CD4-positive, alpha-beta T cell treated with Interleukin-4 for 1 hour (primary cell): ENCODE data around the gene TBX4.
"Not testable (repeated sequence)": the region's sequence is repeated elsewhere in the genome, so short reads cannot be mapped to it uniquely, and the experiment has no call there.

ENCODE experiments used
- DNase-seq, 2 donors: peaks; one replicate each; pipeline ENCODE4 v3.0.0-alpha.2; 2020 to 2022

The TBX4 gene

DNA sequence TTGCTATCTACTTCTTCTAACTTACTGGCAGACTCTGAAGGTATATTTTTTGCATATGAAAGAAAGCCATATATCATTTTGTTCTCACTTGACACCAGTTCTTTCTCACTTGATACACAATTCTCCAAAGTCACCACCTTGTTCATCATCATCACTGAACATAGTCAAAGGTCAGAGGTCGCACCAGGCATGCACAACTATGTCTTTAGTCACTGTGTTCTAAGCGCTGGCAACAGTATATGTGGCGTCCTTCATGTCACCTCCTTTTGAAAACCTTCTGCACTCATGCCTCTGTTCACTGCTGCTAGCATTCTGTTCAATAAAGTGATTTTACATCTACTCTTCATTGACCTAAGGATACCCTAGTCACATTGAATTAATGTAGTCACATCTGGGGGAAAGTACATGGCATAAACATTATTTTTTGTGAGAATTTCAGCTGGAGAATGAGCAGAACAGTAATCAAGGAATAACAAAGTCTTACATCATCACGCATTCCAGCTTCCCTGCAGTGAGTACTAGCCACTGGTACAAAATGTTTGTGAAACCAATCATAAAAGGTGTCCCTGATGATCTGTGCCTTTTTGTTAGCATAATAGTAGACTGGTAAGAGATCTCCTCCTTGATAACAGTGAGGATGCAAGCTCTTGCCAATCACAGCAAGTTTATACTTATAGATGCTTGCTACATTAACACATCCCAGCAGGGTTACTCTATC is 20.5 kb upstream of the TBX4 start:
- DNase-seq = no peak

DNA sequence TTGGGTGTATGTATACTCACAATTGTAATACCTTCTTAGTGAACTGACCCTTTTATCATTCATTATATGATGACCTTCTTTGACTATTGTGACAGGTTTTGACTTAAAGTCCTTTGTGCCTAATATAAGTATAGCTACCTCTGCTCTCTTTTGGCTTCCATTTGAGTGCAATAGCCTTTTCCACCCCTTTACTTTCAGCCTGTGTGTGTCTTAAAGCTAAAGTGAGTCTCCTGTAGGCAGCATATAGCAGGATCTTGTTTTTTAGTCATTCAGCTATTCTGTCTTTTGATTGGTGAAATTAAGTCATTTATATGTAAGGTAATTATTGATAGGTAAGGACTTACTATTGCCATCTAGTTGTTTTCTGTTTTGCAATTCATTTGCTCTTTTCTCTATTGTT is 15.9 kb upstream of the TBX4 start:
- DNase-seq = no peak

DNA sequence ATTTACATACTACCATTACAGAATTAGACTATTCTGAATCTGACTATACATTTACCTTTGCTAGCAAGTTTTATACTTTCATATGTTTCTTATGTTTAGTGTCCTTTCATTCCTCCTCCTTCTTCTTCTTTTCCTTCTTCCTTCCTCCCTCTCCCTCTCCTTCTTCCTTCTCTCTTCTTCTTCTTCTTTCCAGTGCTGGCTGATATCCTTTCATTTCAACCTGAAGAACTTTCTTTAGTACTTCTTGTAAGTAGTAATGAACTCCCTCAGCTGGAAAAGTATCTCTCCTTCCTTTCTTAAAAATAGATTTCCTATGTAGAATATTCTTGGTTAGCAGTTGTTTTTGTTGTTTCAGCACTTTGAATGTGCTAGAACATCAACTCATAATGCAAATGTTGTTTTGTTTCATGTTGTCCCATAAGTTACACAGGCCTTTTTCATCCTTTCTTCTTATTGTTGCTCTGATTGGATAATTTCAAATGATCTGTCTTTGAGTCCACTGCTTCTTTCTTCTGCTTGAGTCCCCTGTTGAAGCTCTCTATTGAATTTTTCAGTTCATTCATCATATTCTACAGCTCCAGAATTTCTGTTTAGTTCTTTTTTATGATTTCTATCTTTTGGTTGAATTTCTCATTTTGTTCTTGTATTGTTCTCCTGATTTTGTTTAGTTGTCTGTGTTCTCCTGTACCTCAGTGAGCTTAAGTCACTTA is 15.1 kb upstream of the TBX4 start:
- no peak for DNase-seq

DNA sequence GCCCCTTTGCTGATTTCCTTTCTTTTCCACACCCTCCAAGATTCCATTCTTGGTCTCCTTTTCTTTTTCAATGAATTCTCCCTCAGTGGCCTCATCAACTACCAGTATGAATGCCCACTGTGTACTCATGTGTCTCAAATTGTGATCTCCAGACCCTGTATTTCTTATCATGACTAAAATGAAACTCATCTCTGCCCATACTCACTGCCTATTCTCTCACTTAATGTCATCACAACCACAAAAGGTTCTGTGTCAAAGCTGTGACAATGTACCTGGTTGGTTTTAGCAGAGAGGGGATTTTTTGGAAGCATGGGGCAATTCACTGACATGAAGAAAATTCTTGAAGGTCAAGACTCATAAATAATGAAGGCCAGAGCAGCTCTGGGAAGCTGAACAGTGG is 11.5 kb upstream of the TBX4 start:
- DNase-seq = no peak

DNA sequence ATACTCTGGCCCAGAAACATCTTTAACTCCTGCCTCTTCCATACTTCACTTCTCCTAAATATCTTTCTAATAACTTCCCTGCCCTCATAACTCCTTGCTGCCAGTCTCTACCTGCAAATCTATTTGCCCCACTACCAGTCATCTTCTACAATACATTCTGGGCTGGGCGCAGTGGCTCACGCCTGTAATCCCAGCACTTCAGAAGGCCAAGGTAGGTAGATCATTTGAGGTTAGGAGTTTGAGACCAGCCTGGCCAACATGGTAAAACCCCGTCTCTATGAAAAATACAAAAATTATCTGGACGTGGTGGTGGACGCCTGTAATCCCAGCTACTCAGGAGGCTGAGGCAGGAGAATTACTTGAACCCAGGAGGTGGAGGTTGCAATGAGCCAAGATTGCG is 10.7 kb upstream of the TBX4 start:
- not testable (repeated sequence) for DNase-seq

DNA sequence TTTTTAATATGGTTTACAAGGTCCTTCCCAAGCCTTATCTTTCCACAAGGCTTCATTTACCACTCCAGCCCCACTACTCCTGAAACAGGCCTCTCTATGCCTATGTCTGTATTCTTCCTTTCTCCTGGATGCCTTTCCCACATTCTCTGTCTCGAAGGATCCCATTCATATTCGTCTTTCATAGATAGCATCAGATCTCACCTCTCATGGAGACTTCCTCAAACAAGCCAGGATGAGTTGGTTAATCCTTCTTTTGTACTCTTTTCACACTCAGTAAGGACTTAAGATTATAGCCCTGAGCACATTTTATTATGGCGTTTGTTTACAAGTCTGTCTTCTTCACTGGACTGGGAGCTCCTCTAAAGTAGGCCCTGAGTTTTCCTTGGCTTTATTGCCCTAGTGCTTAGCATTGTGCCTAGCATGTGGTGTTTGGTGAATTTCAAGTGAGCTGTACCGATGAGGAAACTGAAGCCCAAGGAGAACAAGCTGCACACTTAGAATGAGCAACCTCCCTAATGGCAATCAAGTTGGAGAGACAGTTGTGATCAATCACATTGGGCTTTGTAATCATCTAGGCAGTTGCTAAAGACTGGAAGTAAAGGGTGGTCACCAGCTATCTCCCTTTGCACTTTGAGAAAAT is 10.0 kb upstream of the TBX4 start:
- no peak for DNase-seq

DNA sequence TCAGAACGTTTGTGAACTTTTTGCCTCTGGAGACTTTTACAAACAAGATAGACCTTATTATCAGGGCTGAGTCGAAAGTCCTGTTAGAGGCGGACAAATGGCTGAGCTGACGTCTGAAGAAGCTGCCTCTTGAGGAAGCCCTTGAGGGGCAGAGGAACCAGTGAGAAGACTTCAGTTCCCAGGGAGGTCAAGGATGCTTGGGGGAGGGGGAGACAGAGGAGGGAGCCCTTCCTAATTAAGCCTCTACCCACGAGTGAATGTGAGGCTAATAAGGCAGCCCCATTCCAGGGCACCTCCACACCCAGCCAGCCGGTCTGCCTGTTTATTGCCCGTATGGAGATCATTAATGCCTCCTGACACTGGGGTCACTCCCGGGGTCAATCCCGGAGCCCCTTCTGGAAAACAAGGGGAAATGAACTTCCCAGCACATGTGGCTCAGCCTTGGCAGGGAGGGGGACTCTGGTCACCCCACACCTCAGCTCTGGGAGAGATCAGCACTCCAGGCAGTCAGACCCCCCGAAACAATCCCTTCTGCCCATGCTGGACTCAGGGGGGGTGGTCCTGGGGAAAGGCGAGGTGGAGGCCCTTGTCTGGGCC is 9.2 kb upstream of the TBX4 start:
- no peak for DNase-seq

DNA sequence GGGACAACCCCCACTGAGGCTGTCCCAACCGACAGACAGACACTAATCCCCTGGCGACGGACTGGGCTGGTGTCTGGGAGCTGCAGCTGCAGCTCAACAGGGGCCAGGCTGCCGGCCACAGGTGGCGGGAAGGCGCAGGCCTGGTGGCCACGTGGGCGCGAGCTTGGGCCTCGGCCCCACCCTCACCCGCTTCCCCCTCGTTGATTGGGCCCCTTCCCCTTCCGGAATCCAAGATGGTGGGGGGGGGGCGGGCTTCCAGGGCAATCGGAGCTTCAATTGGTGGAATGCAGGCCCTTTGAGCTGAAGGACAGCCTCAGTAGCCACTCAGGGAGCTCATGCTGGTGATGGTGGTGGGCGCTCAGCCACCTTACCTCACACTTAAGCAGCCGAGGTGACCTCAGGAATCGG is 8.7 kb upstream of the TBX4 start:
- DNase-seq = no peak

DNA sequence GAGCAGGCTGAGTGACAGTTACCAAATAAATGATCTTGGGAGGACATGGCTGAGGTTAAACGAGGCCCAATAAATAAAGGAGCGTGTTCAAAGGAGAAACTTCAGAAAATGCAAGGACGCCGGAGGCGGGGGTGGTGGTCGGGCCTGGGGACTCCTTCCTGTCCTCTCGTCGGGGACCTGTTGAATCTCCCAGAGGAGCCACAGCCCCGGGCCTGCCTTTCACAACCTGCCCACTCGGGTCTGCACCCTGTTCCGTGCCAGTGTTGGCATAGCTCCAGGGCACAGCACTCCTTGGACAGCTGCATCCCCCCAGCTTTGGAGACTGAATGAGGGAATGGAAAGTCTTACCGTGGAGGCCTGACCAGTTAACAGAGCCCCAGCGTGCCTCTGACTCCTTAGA is 8.1 kb upstream of the TBX4 start:
- DNase-seq = no peak

DNA sequence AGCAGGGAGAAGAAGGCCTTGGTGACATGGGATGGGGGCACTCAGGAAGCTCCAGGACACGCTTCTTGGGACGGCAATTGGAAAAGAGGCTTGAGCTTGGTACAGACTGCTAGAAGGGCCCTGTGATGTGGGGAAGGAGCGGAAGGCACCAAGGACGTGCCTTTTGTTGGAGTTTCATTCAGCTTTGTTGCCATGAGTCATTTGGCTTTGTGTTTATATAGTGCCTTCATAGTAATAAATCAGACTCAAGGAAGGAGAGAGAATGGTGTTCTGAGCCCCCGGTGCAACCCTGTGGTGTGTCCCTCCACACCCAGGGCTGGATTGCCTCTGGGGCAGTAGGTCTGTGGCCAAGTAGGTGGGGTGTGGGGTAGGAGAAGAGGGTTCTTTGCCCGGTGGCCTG is 7.4 kb upstream of the TBX4 start:
- no peak for DNase-seq

DNA sequence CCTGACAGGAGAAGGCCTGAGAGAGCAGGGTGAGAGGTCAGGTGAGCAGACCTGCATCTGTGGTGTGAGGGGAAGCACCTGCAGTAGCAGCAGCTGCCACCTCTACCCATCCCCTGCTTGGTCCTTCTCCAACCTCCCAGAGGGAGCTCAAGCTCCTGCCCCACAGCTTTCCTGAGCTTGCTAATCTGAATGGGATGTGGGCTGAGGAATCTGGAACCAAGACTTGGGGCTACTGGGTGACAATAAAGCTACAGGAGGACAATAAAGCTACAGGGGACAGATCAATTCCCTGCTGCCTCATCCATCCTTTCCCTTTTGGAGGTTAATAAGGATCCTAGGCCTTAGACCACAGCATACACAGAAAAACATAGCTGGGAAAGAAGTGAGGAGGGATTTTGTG is 4.9 kb upstream of the TBX4 start:
- no peak for DNase-seq

DNA sequence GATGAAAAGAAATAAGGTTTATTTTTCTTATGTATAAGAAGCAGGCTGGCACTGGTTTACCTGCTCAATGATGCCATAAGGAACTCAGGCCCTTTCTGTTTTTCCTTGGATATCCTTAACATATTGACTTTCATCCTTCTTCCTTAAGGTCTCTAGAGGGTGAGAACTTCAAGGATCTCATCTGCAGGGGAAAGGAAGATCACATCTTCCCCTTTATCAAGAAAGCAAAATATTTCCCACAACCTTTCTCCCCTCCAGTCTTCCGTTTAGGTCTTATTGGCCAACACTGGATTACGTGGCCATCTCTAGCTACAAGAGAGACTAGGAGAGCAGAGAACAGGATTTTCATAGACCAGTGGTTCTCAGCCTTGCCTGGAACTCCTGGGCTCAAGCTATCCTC is 4.2 kb upstream of the TBX4 start:
- no peak for DNase-seq

DNA sequence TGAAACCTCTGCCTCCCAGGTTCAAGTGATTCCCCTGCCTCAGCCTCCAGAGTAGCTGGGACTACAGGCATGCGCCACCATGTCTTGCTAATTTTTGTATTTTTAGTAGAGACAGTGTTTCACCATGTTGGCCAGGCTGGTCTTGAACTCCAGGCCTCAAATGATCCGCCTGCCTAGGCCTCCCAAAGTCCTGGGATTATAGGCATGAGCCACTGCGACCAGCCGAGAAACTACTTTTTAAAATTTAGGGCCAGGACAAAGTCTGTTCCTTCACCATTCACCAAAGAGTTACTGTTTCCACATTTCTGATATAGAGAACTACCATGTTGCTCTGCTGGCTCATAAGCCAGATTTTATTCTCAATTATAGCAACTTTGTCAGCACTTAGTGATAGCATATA is 3.1 kb upstream of the TBX4 start:
- not testable (repeated sequence) for DNase-seq

DNA sequence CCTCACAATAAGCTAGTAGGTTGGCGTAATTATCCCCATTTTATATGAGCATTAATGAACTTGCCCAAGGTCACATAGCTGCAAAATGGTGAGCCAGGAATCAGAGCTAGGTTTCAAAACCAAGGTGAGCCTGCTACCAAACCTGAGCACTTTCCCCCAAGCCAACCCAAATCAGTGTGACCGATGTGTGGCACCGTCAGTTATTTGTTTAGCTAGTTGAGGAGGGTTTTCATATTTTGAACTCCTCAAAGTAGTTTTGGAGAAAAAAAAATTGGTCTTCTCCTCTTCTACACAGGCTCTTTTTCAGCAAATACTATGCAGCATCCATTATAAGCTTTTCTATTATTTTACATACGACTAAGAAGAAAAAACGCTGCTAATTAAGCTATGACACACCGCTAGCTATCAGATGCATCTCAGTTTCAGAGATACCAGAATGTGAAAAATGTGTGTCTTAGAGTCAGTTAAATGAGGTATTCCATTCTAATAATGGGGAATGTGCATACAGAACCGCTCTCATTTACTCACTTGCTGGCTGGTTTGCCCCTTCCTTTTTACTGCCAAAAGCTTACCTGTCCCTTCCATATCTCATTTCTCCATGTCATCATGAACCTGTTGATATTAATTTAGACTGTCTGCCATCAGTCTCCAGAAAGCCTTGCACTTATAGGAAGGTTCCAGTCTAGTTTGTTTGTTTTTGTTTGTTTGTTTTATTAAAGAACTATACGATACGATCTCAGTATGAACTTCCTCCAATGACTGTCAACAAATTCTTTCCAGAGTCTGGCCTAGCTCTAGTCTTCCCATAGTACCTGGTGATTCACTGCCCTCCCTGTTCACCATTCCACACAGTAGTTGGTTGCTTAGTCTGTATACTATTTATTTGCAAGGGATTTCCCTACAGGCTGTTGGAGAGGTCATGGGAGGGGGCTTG is 2.2 kb upstream of the TBX4 start:
- no peak for DNase-seq

DNA sequence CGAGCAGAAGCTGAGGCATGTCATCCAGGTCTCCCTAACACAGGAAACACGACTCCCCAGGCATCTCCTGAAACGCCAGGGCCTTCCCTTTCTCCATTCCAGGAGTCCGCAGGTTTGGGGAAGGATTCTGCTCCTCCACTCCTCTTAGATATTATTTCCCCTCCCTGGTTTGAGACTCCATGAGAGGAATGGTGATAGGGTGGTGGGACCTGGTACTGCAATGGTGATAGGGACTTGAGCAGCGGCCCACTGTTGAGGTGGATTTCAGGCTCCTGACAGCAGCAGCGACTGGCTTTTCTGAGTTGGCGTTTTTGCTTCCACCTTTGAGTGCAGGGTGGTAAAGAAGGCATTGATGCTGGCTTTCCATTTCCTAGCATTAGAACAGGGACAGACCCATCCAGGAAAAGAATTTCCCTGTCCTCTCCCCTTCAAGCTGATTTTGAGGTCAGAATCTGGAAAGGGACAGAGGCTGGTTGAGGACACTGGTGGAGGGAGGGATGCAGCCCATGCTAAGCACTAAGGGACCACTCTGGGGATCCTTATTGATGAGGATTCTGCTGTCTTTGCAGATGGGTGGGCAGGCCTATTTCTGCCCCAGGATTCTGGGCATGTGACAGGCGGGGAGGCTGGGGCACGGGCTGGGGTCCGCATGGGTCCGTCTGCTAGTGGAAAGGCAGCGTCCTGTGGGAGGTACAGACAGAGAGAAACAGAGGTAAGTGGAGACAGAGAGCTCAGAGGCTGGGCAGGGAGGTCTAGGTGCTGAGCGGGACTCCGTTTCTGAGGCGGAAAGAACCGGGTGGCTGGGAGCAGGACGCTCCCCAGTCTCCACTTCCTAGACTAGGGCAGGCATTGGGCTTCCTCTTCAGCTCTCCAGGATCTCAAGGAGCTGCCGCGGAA is 1.3 kb upstream of the TBX4 start:
- DNase-seq = no peak

DNA sequence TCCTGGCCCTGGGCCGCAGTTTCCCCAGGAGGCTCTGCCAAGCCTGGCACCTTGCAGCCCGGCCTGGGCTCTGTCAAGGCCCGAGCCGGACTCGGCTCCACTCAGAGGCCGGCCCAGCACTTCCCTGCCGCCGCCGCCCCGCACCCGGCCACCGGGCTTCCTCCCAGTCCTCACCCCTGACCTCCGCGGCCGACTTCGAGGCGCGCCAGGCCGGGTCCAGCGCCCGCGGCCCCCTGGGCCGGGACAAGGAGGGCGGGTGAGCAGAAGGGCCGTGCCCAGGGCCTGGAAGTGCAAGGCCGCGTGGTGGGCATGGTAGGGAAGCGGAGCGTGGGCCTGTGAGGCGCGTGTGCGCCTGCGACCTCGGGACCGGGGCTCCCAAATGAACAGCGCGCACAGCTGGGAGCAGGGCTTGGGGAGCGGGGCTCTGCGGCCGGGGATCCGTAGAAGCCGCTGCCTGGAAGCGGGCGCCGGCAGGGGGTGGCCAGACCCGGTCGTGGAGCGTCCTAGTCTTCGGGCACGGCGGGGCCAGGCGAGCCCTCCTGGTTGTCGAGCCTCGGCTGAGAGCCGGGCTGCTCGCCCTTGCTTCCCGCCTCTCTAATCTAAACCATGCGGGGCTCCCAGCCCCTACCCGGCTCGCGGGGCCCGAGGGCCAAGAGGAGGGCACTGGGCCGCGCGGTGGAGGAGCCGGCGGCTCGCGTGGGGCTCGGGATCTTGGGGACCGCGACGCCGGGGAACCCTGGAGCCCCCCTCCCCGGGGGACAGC is 503 bp upstream of the TBX4 start:
- no peak for DNase-seq

DNA sequence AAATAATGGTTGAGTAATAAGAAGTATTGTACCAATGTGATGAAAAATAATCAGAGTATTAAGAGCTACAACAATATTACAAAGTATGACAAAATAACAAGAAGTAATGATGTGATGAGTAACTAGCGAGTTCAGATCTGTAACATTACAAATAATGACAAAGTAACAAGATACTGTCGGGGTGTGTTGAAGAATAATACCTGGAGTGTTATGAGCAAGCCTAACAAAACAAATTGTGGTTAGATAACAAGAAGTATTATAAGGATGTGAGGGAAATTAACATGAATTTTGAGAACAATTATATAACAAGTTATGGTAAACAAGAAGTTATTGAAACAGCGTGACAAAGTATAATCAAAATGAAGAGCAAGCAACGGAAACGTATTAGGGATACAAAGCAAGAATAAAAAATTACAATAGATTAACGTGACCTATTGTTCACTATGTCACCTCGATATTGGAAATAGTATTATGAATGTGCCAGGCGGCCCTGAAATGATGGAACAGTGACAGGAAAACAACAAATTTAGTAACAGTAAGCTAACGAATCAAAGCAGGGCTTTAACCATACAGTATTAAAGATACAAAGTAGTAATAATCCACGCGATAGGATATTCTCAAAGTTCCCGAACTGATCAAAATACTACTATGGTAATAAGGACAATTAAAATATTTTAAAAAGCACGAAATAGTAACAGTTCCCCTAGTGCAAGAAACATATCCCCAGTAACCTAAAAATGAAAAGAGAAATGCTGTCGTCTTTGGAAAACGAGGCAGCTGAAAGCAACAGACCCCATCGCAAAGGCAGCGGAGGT is 1.6 kb downstream of the TBX4 start:
- DNase-seq = no peak

DNA sequence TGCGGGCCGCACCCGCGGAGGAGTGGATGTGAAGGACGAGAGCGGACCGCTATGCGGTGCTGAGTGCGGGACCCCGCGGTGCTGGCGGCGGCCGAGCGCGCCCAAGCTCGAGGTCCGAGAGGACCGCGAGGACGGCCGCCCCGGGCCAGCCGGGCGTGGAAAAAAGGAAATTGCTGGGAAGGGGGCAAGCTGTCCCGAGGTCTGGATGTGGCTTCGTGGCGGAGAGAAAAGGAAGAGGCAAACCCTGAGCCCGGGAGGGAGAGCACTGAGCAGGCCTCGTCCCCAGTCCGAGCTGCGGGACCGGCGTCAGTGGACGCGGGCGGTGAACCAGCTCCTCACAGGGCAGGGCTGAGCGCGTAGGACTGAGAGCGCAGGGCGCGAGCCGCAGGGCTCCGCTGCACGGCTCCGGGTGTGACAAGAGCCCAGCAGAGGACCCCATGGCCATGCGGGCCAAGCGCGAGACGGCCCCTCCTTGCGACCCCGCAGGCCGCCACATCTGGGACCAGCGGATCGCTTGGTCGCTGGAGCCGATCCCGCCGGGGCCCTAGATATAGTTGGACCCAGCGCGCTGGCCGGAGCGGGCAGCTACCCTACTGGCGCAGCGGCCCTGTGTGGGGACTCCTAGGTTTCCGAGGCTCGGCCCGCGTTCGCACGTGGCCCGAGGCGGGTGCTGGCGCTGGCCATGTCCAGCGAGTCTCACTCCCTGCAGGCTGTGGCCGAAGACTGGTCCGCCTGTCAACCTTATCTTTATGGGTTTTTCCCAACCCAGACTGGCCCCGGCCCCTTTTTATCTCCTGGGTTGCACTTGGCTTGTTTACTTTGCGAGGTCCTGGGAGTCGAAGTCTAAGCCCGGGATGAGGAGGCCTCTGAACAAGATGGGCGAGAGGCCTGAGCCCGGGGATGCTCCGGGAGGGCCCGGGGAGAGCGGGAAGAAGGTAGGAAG is 2.4 kb downstream of the TBX4 start:
- no peak for DNase-seq
